Amniotic epithelial cell (primary cell): ENCODE measurements around the gene ATM.
A peak's percentile ranks its signal among the peaks of the same experiment; 100 is the strongest.

Experiments used
- DNase-seq: peaks from one replicate; pipeline ENCODE4 v3.0.0-alpha.2; 2010; ENCODE audit warnings: low read depth

ATM gene

GRCh38 chr11:108222574-108223347 lies at the start of gene ATM, which contains the start of gene NPAT:
TSS of gene ATM (plus strand) at chr11:108223067. CDS start at chr11:108227625, 4,558 bp downstream.
TSS of gene NPAT (minus strand) at chr11:108222638. CDS start at chr11:108222536, 102 bp downstream.
- DNase-seq, result peak; percentile 99

- no peak for DNase-seq
These were observed 45.3 kb upstream of the ATM start for GRCh38 chr11:108177570-108177969.

- no peak for DNase-seq
These were observed 29.1 kb upstream of the ATM start for GRCh38 chr11:108193725-108194124.

- DNase-seq, result no peak
These were observed 26.0 kb upstream of the ATM start for GRCh38 chr11:108196901-108197300.

- no peak for DNase-seq
These were observed 25.5 kb upstream of the ATM start for GRCh38 chr11:108197351-108197750.

- DNase-seq, result no peak
These were observed 24.0 kb upstream of the ATM start for GRCh38 chr11:108198833-108199232.

GRCh38 chr11:108199446-108200321 lies 23.2 kb upstream of the ATM start:
- peak; percentile 91 for DNase-seq

- DNase-seq, result no peak
These were observed 19.8 kb upstream of the ATM start for GRCh38 chr11:108203075-108203474.

GRCh38 chr11:108204376-108204775 lies 18.5 kb upstream of the ATM start:
- no peak for DNase-seq

GRCh38 chr11:108204929-108205499 lies 17.9 kb upstream of the ATM start:
- DNase-seq, result no peak

- no peak for DNase-seq
These were observed 16.7 kb upstream of the ATM start for GRCh38 chr11:108206171-108206570.

- no peak for DNase-seq
These were observed 15.7 kb upstream of the ATM start for GRCh38 chr11:108206969-108207682.

GRCh38 chr11:108207683-108208060 lies 15.2 kb upstream of the ATM start:
- no peak for DNase-seq

- DNase-seq, result no peak
These were observed 12.4 kb upstream of the ATM start for GRCh38 chr11:108210441-108210840.

- no peak for DNase-seq
These were observed 9.1 kb upstream of the ATM start for GRCh38 chr11:108213784-108214183.

- no peak for DNase-seq
These were observed 5.9 kb upstream of the ATM start for GRCh38 chr11:108216988-108217387.

GRCh38 chr11:108218455-108218854 lies 4.4 kb upstream of the ATM start:
- DNase-seq, result no peak

- DNase-seq, result no peak
These were observed 3.7 kb upstream of the ATM start for GRCh38 chr11:108218912-108219783.

- DNase-seq, result no peak
These were observed 2.0 kb upstream of the ATM start for GRCh38 chr11:108220721-108221336.

- DNase-seq, result peak; percentile 69
These were observed 1.5 kb upstream of the ATM start for GRCh38 chr11:108221371-108221770.
